Vagina (tissue), 2 donors: ENCODE data around the gene ZNF276. TPM values are rescaled to one million over a fixed set of nuclear protein-coding genes. Genes with fewer than 3 reads are reported as not detected.
A peak's percentile ranks its signal among the peaks of the same experiment; 100 is the strongest.
"Not testable (repeated sequence)": the region's sequence is repeated elsewhere in the genome, so short reads cannot be mapped to it uniquely, and the experiment has no call there.

Source experiments
- DNase-seq, 2 donors: peaks; one replicate each; pipeline ENCODE4 v3.0.0-alpha.2; 2017; ENCODE audit errors: extremely low spot score in 2 of 2
- H3K27ac ChIP-seq: fragments of 200-600 bp; sonication (generic); one replicate; pipeline ENCODE4 v1.5.1; 2019
- H3K27me3 ChIP-seq: fragments of 200-600 bp; sonication (generic); one replicate; pipeline ENCODE4 v1.5.1; 2019
- H3K36me3 ChIP-seq, 2 donors: fragments of 200-600 bp; sonication (generic); one replicate each; pipeline ENCODE4 v1.5.1; 2017 to 2019
- H3K4me1 ChIP-seq: fragments of 200-600 bp; sonication (generic); one replicate; pipeline ENCODE4 v1.5.1; 2019
- H3K4me3 ChIP-seq, 2 donors: fragments of 200-600 bp; sonication (generic); 1 replicate in 1 of 2; 2 replicates in 1 of 2; pipeline ENCODE4 v1.5.1; 2016 to 2019
- H3K9me3 ChIP-seq: fragments of 200-600 bp; sonication (generic); one replicate; pipeline ENCODE4 v1.5.1; 2019
- CTCF ChIP-seq, 3 experiments: fragments of 450-650 bp in 2 of 3; fragments of 200-600 bp in 1 of 3; sonication (generic) in 1 of 3; IDR thresholded peaks; one replicate each; pipeline ENCODE4 v1.5.1; 2017 to 2019; ENCODE audit warnings: antibody characterized with exemption in 3 of 3, mild to moderate bottlenecking in 2 of 3, moderate library complexity in 2 of 3
- POLR2A ChIP-seq, 2 donors: fragments of 450-650 bp; IDR thresholded peaks; one replicate each; pipeline ENCODE4 v1.6.1; 2017; ENCODE audit warnings: antibody characterized with exemption in 2 of 2, mild to moderate bottlenecking in 2 of 2, moderate library complexity in 2 of 2
- POLR2AphosphoS5 ChIP-seq, 2 donors: sonication (generic); formaldehyde crosslinking; IDR thresholded peaks; one replicate each; pipeline ENCODE4 v1.9.0; 2017; ENCODE audit warnings: antibody characterized with exemption in 2 of 2, mild to moderate bottlenecking in 2 of 2, low read depth in 1 of 2; ENCODE audit not compliant: insufficient read depth in 1 of 2
- intact Hi-C: fragments of 100-400 bp; cut with DNase I; formaldehyde crosslinking; loops from one replicate; pipeline ENCODE4 v1.15.1; 2023
- total RNA-seq: library from RNA; depleted of rRNA; stranded (reverse); fragments of >200 nt; gene quantifications from one replicate; pipeline ENCODE4 v1.2.3, GENCODE V29; 2016

The ZNF276 gene
- total RNA-seq, 1 donor from 2014 or later = 57.0 TPM

GRCh38 chr16:89686520-89687091, 34.7 kb upstream of the ZNF276 start, which contains the start of gene CDK10:
CDK10 (plus strand) TSS chr16:89686689; CDS start chr16:89686711, 22 bp downstream.
- Histone ChIP-seq H3K36me3 (peaks cover 0 to 5% of the 10 kb centered on the region in 2 donors), H3K27ac (peak within 1 kb of the TSS; percentile 68), H3K4me1 (peaks cover 10% of the 10 kb centered on the region), H3K9me3 (no peaks in the 10 kb centered on the region), H3K4me3 (peak within 1 kb of the TSS; percentile 67 to 78), H3K27me3 (no peaks in the 10 kb centered on the region)
- peak in 1 of 2 donors; percentile 86 for DNase-seq
- intact Hi-C loops = no loop called here
- TF ChIP-seq CTCF (IDR thresholded peaks at IDR 0.05) (no peak), POLR2AphosphoS5 (IDR thresholded peaks at IDR 0.05; ENCODE audit: insufficient read depth in 1 of 2, low read depth in 1 of 2) (peak; percentile 63 to 96), POLR2A (IDR thresholded peaks at IDR 0.05) (peak in 1 of 2 donors; percentile 49)

- no peak for TF ChIP-seq CTCF (IDR thresholded peaks at IDR 0.05)
- no peak for TF ChIP-seq POLR2AphosphoS5 (IDR thresholded peaks at IDR 0.05; ENCODE audit: insufficient read depth in 1 of 2, low read depth in 1 of 2)
- TF ChIP-seq POLR2A (IDR thresholded peaks at IDR 0.05) = no peak
- peaks cover 10% of the 10 kb centered on the region for H3K4me1 ChIP-seq
- peaks cover 0 to 10% of the 10 kb centered on the region in 2 donors for H3K36me3 ChIP-seq
- peak overlapping the region; percentile 67 to 78 for H3K4me3 ChIP-seq
- intact Hi-C loops = no loop called here
- no peaks in the 10 kb centered on the region for H3K27me3 ChIP-seq
- DNase-seq = peak in 1 of 2 donors; percentile 83
- H3K9me3 ChIP-seq = no peaks in the 10 kb centered on the region
- H3K27ac ChIP-seq = peak overlapping the region; percentile 68
These were observed 34.0 kb upstream of the ZNF276 start for GRCh38 chr16:89687092-89687940.

DNA sequence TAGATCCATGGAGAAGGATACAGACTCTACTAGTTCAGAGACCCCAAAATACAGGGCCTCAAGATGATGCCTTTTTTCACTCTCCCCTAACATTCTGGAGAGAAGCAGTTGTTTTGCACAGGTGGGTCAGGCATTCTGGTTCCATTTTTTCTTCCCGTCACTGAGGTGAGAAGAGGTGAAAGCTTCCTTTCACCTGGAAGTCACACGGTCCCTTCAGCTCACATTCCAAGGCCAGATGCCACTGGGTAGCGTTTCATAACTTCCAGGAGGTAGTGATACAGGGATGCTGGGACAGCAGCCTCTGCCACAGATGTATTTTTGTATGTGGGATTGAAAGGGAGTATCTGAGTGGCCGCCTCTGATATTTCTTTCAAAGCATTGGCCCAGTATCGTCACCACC, 32.9 kb upstream of the ZNF276 start:
- peaks cover 10% of the 10 kb centered on the region for H3K4me1 ChIP-seq
- no peak for DNase-seq
- intact Hi-C loops = no loop called here
- no peaks in the 10 kb centered on the region for H3K27me3 ChIP-seq
- H3K4me3 ChIP-seq = no peak overlapping the region
- no peaks in the 10 kb centered on the region for H3K9me3 ChIP-seq
- no peak overlapping the region for H3K27ac ChIP-seq
- TF ChIP-seq POLR2AphosphoS5 (IDR thresholded peaks at IDR 0.05; ENCODE audit: insufficient read depth in 1 of 2, low read depth in 1 of 2) (no peak), CTCF (IDR thresholded peaks at IDR 0.05) (no peak), POLR2A (IDR thresholded peaks at IDR 0.05) (no peak)
- peaks cover 0 to 19% of the 10 kb centered on the region in 2 donors for H3K36me3 ChIP-seq

- peaks cover 10% of the 10 kb centered on the region for H3K4me1 ChIP-seq
- no peaks in the 10 kb centered on the region for H3K9me3 ChIP-seq
- H3K36me3 ChIP-seq = peaks cover 0 to 25% of the 10 kb centered on the region in 2 donors
- intact Hi-C loops = no loop called here
- H3K4me3 ChIP-seq = no peak overlapping the region
- no peaks in the 10 kb centered on the region for H3K27me3 ChIP-seq
- H3K27ac ChIP-seq = no peak overlapping the region
- no peak for DNase-seq
- TF ChIP-seq POLR2A (IDR thresholded peaks at IDR 0.05) (no peak), POLR2AphosphoS5 (IDR thresholded peaks at IDR 0.05; ENCODE audit: insufficient read depth in 1 of 2, low read depth in 1 of 2) (no peak), CTCF (IDR thresholded peaks at IDR 0.05) (no peak)
These were observed 32.2 kb upstream of the ZNF276 start for GRCh38 chr16:89689142-89689541.

DNA sequence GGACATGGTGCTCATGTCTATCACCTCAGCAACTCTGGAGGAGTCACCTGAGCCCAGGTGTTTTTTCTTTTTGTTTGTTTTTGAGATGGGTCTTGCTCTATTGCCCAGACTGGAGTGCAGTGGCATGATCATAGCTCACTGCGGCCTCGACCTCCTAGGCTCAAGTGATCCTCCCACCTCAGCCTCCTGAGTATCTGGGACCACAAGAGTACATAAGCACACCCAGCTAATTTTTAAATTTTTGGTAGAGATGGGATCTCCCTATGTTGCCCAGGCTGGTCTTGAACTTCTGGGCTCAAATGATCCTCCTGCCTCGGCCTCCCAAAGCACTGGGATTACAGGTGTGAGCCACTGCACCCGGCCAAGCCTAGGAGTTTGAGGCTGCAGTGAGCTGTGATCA, 31.7 kb upstream of the ZNF276 start:
- H3K9me3 ChIP-seq, H3K4me3 ChIP-seq, intact Hi-C loops, H3K27ac ChIP-seq, H3K27me3 ChIP-seq, DNase-seq: not testable (repeated sequence)
- peaks cover 0 to 25% of the 10 kb centered on the region in 2 donors for H3K36me3 ChIP-seq
- peaks cover 10% of the 10 kb centered on the region for H3K4me1 ChIP-seq
